Panc1 (cell line): Measurements from ENCODE around the gene IL16. TPM values are rescaled to one million over a fixed set of nuclear protein-coding genes. Genes with fewer than 3 reads are reported as not detected.

Experiments used
- ATAC-seq: fragments of 200-7000 bp; cut with Tn5 transposase; 2 replicates; pipeline ENCODE4 v1.9.1; 2020; ENCODE audit warnings: mild to moderate bottlenecking, moderate library complexity
- BruUV-seq: library from RNA; stranded (reverse); fragments of 400-500 nt; replicated peaks from 2 replicates; lab custom pipeline; 2021; lab: Mats Ljungman, UMichigan
- CTCF ChIA-PET: fragments of 300-600 bp; sonication (Branson Sonifier 250); formaldehyde crosslinking; loops from one replicate; lab custom pipeline; 2022; ENCODE audit warnings: antibody characterized with exemption; lab: Charles Lee
- POLR2A ChIA-PET: fragments of 300-600 bp; sonication (Branson Sonifier 250); formaldehyde crosslinking; loops from one replicate; lab custom pipeline; 2022; ENCODE audit warnings: antibody characterized with exemption; lab: Charles Lee
- DNase-seq: peaks from one replicate; pipeline ENCODE4 v3.0.0-alpha.2; 2010; ENCODE audit warnings: low read depth, low spot score
- H3K27ac ChIP-seq: 2 replicates; pipeline ENCODE4 v1.5.1; 2011; ENCODE audit warnings: mild to moderate bottlenecking, low read length, inconsistent platforms
- H3K27me3 ChIP-seq: fragments of 200-500 bp; sonication (Bioruptor generic); 2 replicates; pipeline ENCODE4 v1.6.0; 2014; ENCODE audit warnings: low read length, inconsistent platforms; ENCODE audit not compliant: control insufficient read depth, insufficient read depth
- H3K36me3 ChIP-seq: fragments of 200-500 bp; sonication (Bioruptor generic); 2 replicates; pipeline ENCODE4 v1.5.1; 2014; ENCODE audit warnings: inconsistent platforms, mild to moderate bottlenecking, low read length, moderate library complexity; ENCODE audit not compliant: control insufficient read depth, insufficient read depth
- H3K4me1 ChIP-seq: 2 replicates; pipeline ENCODE4 v1.5.1; 2011; ENCODE audit warnings: inconsistent platforms, mild to moderate bottlenecking, low read length, moderate library complexity; ENCODE audit not compliant: control insufficient read depth, insufficient read depth
- H3K4me3 ChIP-seq, 2 experiments: 2 replicates each; pipeline ENCODE4 v1.5.1; 2011 to 2012; ENCODE audit warnings: low read depth in 2 of 2, low read length in 2 of 2, mild to moderate bottlenecking in 2 of 2, inconsistent platforms in 1 of 2, moderate library complexity in 1 of 2
- H3K9me3 ChIP-seq: fragments of 200-500 bp; sonication (Bioruptor generic); 2 replicates; pipeline ENCODE4 v1.5.1; 2014; ENCODE audit warnings: low read depth, mild to moderate bottlenecking, inconsistent platforms, low read length, moderate library complexity; ENCODE audit not compliant: control insufficient read depth, insufficient read depth
- POLR2AphosphoS5 ChIP-seq: IDR thresholded peaks from 2 replicates; pipeline ENCODE4 v1.6.1; 2012; ENCODE audit warnings: mild to moderate bottlenecking, low read depth, low read length, moderate library complexity
- REST ChIP-seq, 2 experiments: IDR thresholded peaks; 2 replicates each; pipeline ENCODE4 v1.6.1; 2011 to 2012; ENCODE audit warnings: low read depth in 2 of 2, control low read depth in 1 of 2, low read length in 1 of 2, mild to moderate bottlenecking in 1 of 2, moderate library complexity in 1 of 2; ENCODE audit not compliant: insufficient read depth in 1 of 2
- SIN3A ChIP-seq: IDR thresholded peaks from 2 replicates; pipeline ENCODE4 v1.6.1; 2012; ENCODE audit warnings: low read depth, mild to moderate bottlenecking, low read length, moderate library complexity, borderline replicate concordance; ENCODE audit not compliant: insufficient read depth
- TCF7L2 ChIP-seq: IDR thresholded peaks from 2 replicates; pipeline ENCODE4 v1.6.1; 2011; ENCODE audit warnings: mild to moderate bottlenecking, low read depth, low read length, inconsistent platforms
- in situ Hi-C: cut with HindIII; loops from 2 replicates; pipeline ENCODE4 v1.10.0; 2016; ENCODE audit warnings: low sequenced_read_pairs, low pct_unique_long_range_greater_than_20kb
- intact Hi-C: fragments of 100-400 bp; cut with micrococcal nuclease; formaldehyde crosslinking; loops from one replicate; pipeline ENCODE4 v1.10.0; 2022; ENCODE audit not compliant: unreplicated experiment
- total RNA-seq: library from RNA; stranded (reverse); gene quantifications from one replicate; pipeline ENCODE4 v1.2.1, GENCODE V29; 2021; ENCODE audit not compliant: unreplicated experiment
- TF ChIP-seq, protein P1 (sequence below): fragments of 450-650 bp; IDR thresholded peaks from 2 replicates; pipeline ENCODE4 v1.5.1; 2017; ENCODE audit warnings: mild to moderate bottlenecking

IL16 gene
- total RNA-seq, 1 experiment from 2014 or later = 1.0 TPM

DNA sequence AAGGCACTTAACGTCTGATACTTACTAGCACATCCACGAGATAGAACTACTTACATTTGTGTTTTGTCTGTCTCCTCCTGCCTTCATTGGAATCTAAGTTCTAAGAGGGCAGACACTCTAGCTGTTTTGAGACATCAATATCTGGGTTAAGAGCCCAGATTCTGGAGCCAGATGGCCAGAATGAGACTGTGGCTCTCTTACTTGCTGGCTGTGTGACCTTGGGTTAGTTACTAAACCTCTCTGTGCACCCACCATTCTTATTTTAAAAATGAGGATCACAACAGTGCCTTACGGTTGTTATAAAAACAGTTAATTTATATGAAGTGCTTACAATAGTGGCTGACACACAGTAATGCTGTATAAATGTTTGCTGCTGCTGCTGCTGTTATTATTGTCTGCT is 119.6 kb downstream of the IL16 start:
- ChIA-PET POLR2A (no interaction called here), CTCF (no interaction called here)
- Histone ChIP-seq H3K27me3 (no peaks in the 10 kb centered on the region), H3K4me3 (no peak overlapping the region), H3K36me3 (no peaks in the 10 kb centered on the region), H3K27ac (no peak overlapping the region), H3K9me3 (no peaks in the 10 kb centered on the region), H3K4me1 (peaks cover 7% of the 10 kb centered on the region)
- in situ Hi-C loops = no loop called here
- no TSS peak for BruUV-seq
- DNase-seq (no peak), ATAC-seq (no peak)
- intact Hi-C loops = no loop called here
- TF ChIP-seq REST (IDR thresholded peaks at IDR 0.05; ENCODE audit: insufficient read depth in 1 of 2, low read depth in 2 of 2, low read length in 1 of 2) = no peak
- TF ChIP-seq POLR2AphosphoS5 = no peak
- TF ChIP-seq SIN3A = no peak
- no peak for TF ChIP-seq TCF7L2
- TF ChIP-seq, protein P1, sequence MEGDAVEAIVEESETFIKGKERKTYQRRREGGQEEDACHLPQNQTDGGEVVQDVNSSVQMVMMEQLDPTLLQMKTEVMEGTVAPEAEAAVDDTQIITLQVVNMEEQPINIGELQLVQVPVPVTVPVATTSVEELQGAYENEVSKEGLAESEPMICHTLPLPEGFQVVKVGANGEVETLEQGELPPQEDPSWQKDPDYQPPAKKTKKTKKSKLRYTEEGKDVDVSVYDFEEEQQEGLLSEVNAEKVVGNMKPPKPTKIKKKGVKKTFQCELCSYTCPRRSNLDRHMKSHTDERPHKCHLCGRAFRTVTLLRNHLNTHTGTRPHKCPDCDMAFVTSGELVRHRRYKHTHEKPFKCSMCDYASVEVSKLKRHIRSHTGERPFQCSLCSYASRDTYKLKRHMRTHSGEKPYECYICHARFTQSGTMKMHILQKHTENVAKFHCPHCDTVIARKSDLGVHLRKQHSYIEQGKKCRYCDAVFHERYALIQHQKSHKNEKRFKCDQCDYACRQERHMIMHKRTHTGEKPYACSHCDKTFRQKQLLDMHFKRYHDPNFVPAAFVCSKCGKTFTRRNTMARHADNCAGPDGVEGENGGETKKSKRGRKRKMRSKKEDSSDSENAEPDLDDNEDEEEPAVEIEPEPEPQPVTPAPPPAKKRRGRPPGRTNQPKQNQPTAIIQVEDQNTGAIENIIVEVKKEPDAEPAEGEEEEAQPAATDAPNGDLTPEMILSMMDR = no peak

GRCh38 chr15:81317642-81318017 is 121.0 kb downstream of the IL16 start:
- no peak overlapping the region for H3K27ac ChIP-seq
- POLR2A ChIA-PET = no interaction called here
- CTCF ChIA-PET = no interaction called here
- H3K4me1 ChIP-seq = peaks cover 7% of the 10 kb centered on the region
- H3K27me3 ChIP-seq = no peaks in the 10 kb centered on the region
- no peak overlapping the region for H3K4me3 ChIP-seq
- no peaks in the 10 kb centered on the region for H3K36me3 ChIP-seq
- no peak for DNase-seq
- no peak for ATAC-seq
- in situ Hi-C loops (no loop called here), intact Hi-C loops (no loop called here)
- BruUV-seq = no TSS peak
- no peaks in the 10 kb centered on the region for H3K9me3 ChIP-seq
- TF ChIP-seq SIN3A = no peak
- no peak for TF ChIP-seq TCF7L2
- no peak for TF ChIP-seq REST (IDR thresholded peaks at IDR 0.05; ENCODE audit: insufficient read depth in 1 of 2, low read depth in 2 of 2, low read length in 1 of 2)
- TF ChIP-seq POLR2AphosphoS5 = no peak
- TF ChIP-seq, protein P1 = no peak
